GM18517 (cell line): ENCODE data around the gene DVL2.

Experiments
- ATAC-seq: cut with Tn5 transposase; IDR thresholded peaks from one replicate; pipeline ENCODE4 v1.9.1; 2021; ENCODE audit warnings: mild to moderate bottlenecking, moderate library complexity; ENCODE audit not compliant: unreplicated experiment

DVL2 gene

GRCh38 chr17:7219812-7220592 lies 14.3 kb downstream of the DVL2 start, which contains the start of the genes ACADVL and DLG4:
Gene ACADVL, plus strand, starts transcription at chr17:7219938. Its CDS starts 47 bp downstream, at chr17:7219985.
Gene DLG4, minus strand, starts transcription at chr17:7219836.
- ATAC-seq: peak; percentile 45

- ATAC-seq: no peak
Measured at GRCh38 chr17:7219229-7219811, 15.0 kb downstream of the DVL2 start.

- no peak for ATAC-seq
Measured at GRCh38 chr17:7218758-7219157, 15.6 kb downstream of the DVL2 start.

GRCh38 chr17:7218166-7218565 lies 16.2 kb downstream of the DVL2 start:
- ATAC-seq: no peak

GRCh38 chr17:7217113-7217987 lies 17.0 kb downstream of the DVL2 start:
- no peak for ATAC-seq

- no peak for ATAC-seq
Measured at GRCh38 chr17:7216242-7217112, 17.8 kb downstream of the DVL2 start.

GRCh38 chr17:7215652-7216180 lies 18.6 kb downstream of the DVL2 start:
- ATAC-seq: no peak

- no peak for ATAC-seq
Measured at GRCh38 chr17:7215136-7215638, 19.1 kb downstream of the DVL2 start.

GRCh38 chr17:7214300-7215135 lies 19.8 kb downstream of the DVL2 start:
- peak; percentile 72 for ATAC-seq

GRCh38 chr17:7213895-7214299 lies 20.4 kb downstream of the DVL2 start:
- no peak for ATAC-seq

GRCh38 chr17:7211491-7212273 lies 22.6 kb downstream of the DVL2 start:
- no peak for ATAC-seq

- ATAC-seq: no peak
Measured at GRCh38 chr17:7208754-7209460, 25.4 kb downstream of the DVL2 start.

- no peak for ATAC-seq
Measured at GRCh38 chr17:7208027-7208571, 26.2 kb downstream of the DVL2 start.

- no peak for ATAC-seq
Measured at GRCh38 chr17:7207120-7208001, 27.0 kb downstream of the DVL2 start.

- no peak for ATAC-seq
Measured at GRCh38 chr17:7205561-7205960, 28.8 kb downstream of the DVL2 start.

GRCh38 chr17:7204828-7205461 lies 29.4 kb downstream of the DVL2 start:
- ATAC-seq: peak; percentile 70
